ENCODE results near the gene UBE2R2.
"Not testable (repeated sequence)": the region's sequence is repeated elsewhere in the genome, so short reads cannot be mapped to it uniquely, and the experiment has no call there.

The UBE2R2 gene

GRCh38 chr9:33799928-33800704 lies 16.8 kb upstream of the UBE2R2 start:
- TF ChIP-seq CTCF (IDR thresholded peaks at IDR 0.05; ENCODE audit: low read depth, low read length) (no peak), POLR2A (IDR thresholded peaks at IDR 0.05; ENCODE audit: extremely low read depth, insufficient read length) (no peak), MYC (IDR thresholded peaks at IDR 0.05; ENCODE audit: low read depth, low read length) (no peak)
- H3K4me3 ChIP-seq (ENCODE audit: low read depth, low read length): no peak overlapping the region
- no peak for DNase-seq (ENCODE audit: low read depth)

GRCh38 chr9:33800886-33801285 lies 16.1 kb upstream of the UBE2R2 start:
- TF ChIP-seq POLR2A (IDR thresholded peaks at IDR 0.05; ENCODE audit: extremely low read depth, insufficient read length) (no peak), CTCF (IDR thresholded peaks at IDR 0.05; ENCODE audit: low read depth, low read length) (no peak)
- no peak overlapping the region for H3K4me3 ChIP-seq (ENCODE audit: low read depth, low read length)
- no peak for DNase-seq (ENCODE audit: low read depth)

- H3K4me3 ChIP-seq (ENCODE audit: low read depth, low read length); DNase-seq (ENCODE audit: low read depth): not testable (repeated sequence)
These were observed 14.9 kb upstream of the UBE2R2 start for GRCh38 chr9:33801943-33802500.

GRCh38 chr9:33804196-33804595 lies 12.8 kb upstream of the UBE2R2 start:
- not testable (repeated sequence) for DNase-seq (ENCODE audit: low read depth)

GRCh38 chr9:33807156-33807555 lies 9.8 kb upstream of the UBE2R2 start:
- H3K4me3 ChIP-seq (ENCODE audit: low read depth, low read length); DNase-seq (ENCODE audit: low read depth): not testable (repeated sequence)

More at GRCh38 chr9:33804196-33804595, 12.8 kb upstream of the UBE2R2 start:
- not testable (repeated sequence) for H3K4me3 ChIP-seq (ENCODE audit: low read depth, low read length)

GRCh38 chr9:33808979-33809322 lies 8.0 kb upstream of the UBE2R2 start:
- not testable (repeated sequence) for DNase-seq (ENCODE audit: low read depth); H3K4me3 ChIP-seq (ENCODE audit: low read depth, low read length)

- no peak for TF ChIP-seq CTCF (IDR thresholded peaks at IDR 0.05; ENCODE audit: low read depth, low read length)
- TF ChIP-seq POLR2A (IDR thresholded peaks at IDR 0.05; ENCODE audit: extremely low read depth, insufficient read length): no peak
- no peak for TF ChIP-seq MYC (IDR thresholded peaks at IDR 0.05; ENCODE audit: low read depth, low read length)
- TF ChIP-seq MAX (IDR thresholded peaks at IDR 0.05; ENCODE audit: low read depth, low read length): no peak
- DNase-seq (ENCODE audit: low read depth): no peak
- H3K4me3 ChIP-seq (ENCODE audit: low read depth, low read length): no peak overlapping the region
These were observed 7.5 kb upstream of the UBE2R2 start for GRCh38 chr9:33809506-33809905.

- no peak overlapping the region for H3K4me3 ChIP-seq (ENCODE audit: low read depth, low read length)
These were observed 3.0 kb upstream of the UBE2R2 start for GRCh38 chr9:33813712-33814641.

More at GRCh38 chr9:33813712-33814641, 3.0 kb upstream of the UBE2R2 start:
- peak; percentile 79 for DNase-seq (ENCODE audit: low read depth)
- peak; percentile 20 for TF ChIP-seq MYC (IDR thresholded peaks at IDR 0.05; ENCODE audit: low read depth, low read length)
- peak; percentile 68 for TF ChIP-seq MAX (IDR thresholded peaks at IDR 0.05; ENCODE audit: low read depth, low read length)
- TF ChIP-seq POLR2A (IDR thresholded peaks at IDR 0.05; ENCODE audit: extremely low read depth, insufficient read length): no peak
- peak; percentile 72 for TF ChIP-seq CTCF (IDR thresholded peaks at IDR 0.05; ENCODE audit: low read depth, low read length)
